GM12878 (cell line): ENCODE data around the gene RB1. TPM values are rescaled to one million over a fixed set of nuclear protein-coding genes. Genes with fewer than 3 reads are reported as not detected.

Experiments used
- ATAC-seq: fragments of 200-7000 bp; cut with Tn5 transposase; 3 replicates; pipeline ENCODE4 v1.9.1; 2020; ENCODE audit warnings: mild to moderate bottlenecking, moderate library complexity
- BruUV-seq: library from RNA; stranded (reverse); fragments of 400-500 nt; replicated peaks from 2 replicates; lab custom pipeline; 2021; lab: Mats Ljungman, UMichigan
- CTCF ChIA-PET: fragments of 300-600 bp; sonication (Branson Sonifier 250); formaldehyde crosslinking; extraction: SDS; loops from one replicate; lab custom pipeline; 2021; ENCODE audit warnings: inconsistent platforms; lab: Yijun Ruan, JAX
- POLR2A ChIA-PET: fragments of 350-600 bp; formaldehyde crosslinking; extraction: SDS; loops from one replicate; lab custom pipeline; 2021; ENCODE audit warnings: inconsistent platforms; lab: Charles Lee
- RAD21 ChIA-PET: fragments of 300-600 bp; sonication (Branson Sonifier 250); formaldehyde crosslinking; loops from one replicate; lab custom pipeline; 2023; ENCODE audit warnings: antibody characterized with exemption; ENCODE audit not compliant: unreplicated experiment; lab: Charles Lee
- SMC1A ChIA-PET: fragments of 300-600 bp; sonication (Branson Sonifier 250); formaldehyde crosslinking; loops from one replicate; lab custom pipeline; 2023; ENCODE audit not compliant: unreplicated experiment, uncharacterized antibody; lab: Charles Lee
- DNase-seq: peaks from one replicate; pipeline ENCODE4 v3.0.0-alpha.2; 2011; ENCODE audit warnings: low read depth, low spot score
- FAIRE-seq: peaks from 3 replicates; lab custom pipeline; 2011; peaks lifted over from hg19 to GRCh38; lab: Jason Lieb, UNC
- H2AFZ ChIP-seq: 2 replicates; pipeline ENCODE4 v1.6.0; 2011; ENCODE audit warnings: low read depth, low read length, control low read depth; ENCODE audit not compliant: control insufficient read depth
- H3K27ac ChIP-seq: 2 replicates; pipeline ENCODE4 v1.5.1; 2011; ENCODE audit warnings: control low read depth; ENCODE audit not compliant: control insufficient read depth, insufficient read depth
- H3K27me3 ChIP-seq, 2 experiments: replicated peaks in 1 of 2; 2 replicates each; pipeline versions ENCODE4 v1.6.0 to v1.6.1; 2011; ENCODE audit warnings: low read length in 1 of 2; ENCODE audit not compliant: control insufficient read depth in 2 of 2, insufficient read depth in 2 of 2
- H3K36me3 ChIP-seq, 2 experiments: 2 replicates each; pipeline ENCODE4 v1.5.1; 2011; ENCODE audit warnings: low read length in 1 of 2; ENCODE audit not compliant: control insufficient read depth in 2 of 2, insufficient read depth in 2 of 2
- H3K4me1 ChIP-seq: 2 replicates; pipeline ENCODE4 v1.6.1; 2011; ENCODE audit warnings: mild to moderate bottlenecking, low read length, moderate library complexity, mixed read lengths; ENCODE audit not compliant: control insufficient read depth, insufficient read depth
- H3K4me2 ChIP-seq: 2 replicates; pipeline ENCODE4 v1.6.0; 2011; ENCODE audit warnings: control low read depth; ENCODE audit not compliant: control insufficient read depth, insufficient read depth
- H3K4me3 ChIP-seq: fragments of 200-600 bp; sonication (generic); 2 replicates; pipeline ENCODE4 v1.5.1; 2016
- H3K79me2 ChIP-seq: 2 replicates; pipeline ENCODE4 v1.6.0; 2011; ENCODE audit warnings: low read length; ENCODE audit not compliant: control insufficient read depth, insufficient read depth
- H3K9ac ChIP-seq: 2 replicates; pipeline ENCODE4 v1.8.0; 2011; ENCODE audit warnings: low read length, control low read depth, mixed read lengths; ENCODE audit not compliant: control insufficient read depth, insufficient read depth
- H3K9me3 ChIP-seq: replicated peaks from 3 replicates; pipeline ENCODE4 v1.5.1; 2011; ENCODE audit warnings: mild to moderate bottlenecking, low read length; ENCODE audit not compliant: control insufficient read depth, insufficient read depth
- H4K20me1 ChIP-seq: 2 replicates; pipeline ENCODE4 v1.6.0; 2011; ENCODE audit not compliant: control insufficient read depth, insufficient read depth
- BCLAF1 ChIP-seq: fragments of 450-650 bp; IDR thresholded peaks from 2 replicates; pipeline ENCODE4 v1.6.1; 2017; ENCODE audit warnings: antibody characterized with exemption, mild to moderate bottlenecking, moderate library complexity
- MEF2B ChIP-seq: fragments of 450-650 bp; IDR thresholded peaks from 2 replicates; pipeline ENCODE4 v1.6.1; 2018; ENCODE audit warnings: mild to moderate bottlenecking, moderate library complexity; ENCODE audit not compliant: partially characterized antibody, poor library complexity, severe bottlenecking
- NFXL1 ChIP-seq: fragments of 450-650 bp; IDR thresholded peaks from 2 replicates; pipeline ENCODE4 v1.6.1; 2017; ENCODE audit warnings: antibody characterized with exemption, mild to moderate bottlenecking, borderline replicate concordance
- PAX5 ChIP-seq: IDR thresholded peaks from 2 replicates; pipeline ENCODE4 v1.6.1; 2011; ENCODE audit warnings: low read depth, low read length, borderline replicate concordance
- SMAD1 ChIP-seq: fragments of 450-650 bp; IDR thresholded peaks from 2 replicates; pipeline ENCODE4 v1.6.1; 2018; ENCODE audit warnings: mild to moderate bottlenecking, low read depth; ENCODE audit not compliant: partially characterized antibody
- STAT3 ChIP-seq: IDR thresholded peaks from 2 replicates; pipeline ENCODE4 v1.6.1; 2011; ENCODE audit warnings: low read depth, low read length, improper control_type of control experiment
- in situ Hi-C: fragments of 300-500 bp; cut with MboI; formaldehyde crosslinking; loops from 9 replicates; pipeline ENCODE4 v1.14.3; 2018; ENCODE audit warnings: mixed read lengths
- intact Hi-C: fragments of 100-400 bp; cut with micrococcal nuclease; formaldehyde crosslinking; loops from one replicate; pipeline ENCODE4 v1.14.2; 2022; ENCODE audit not compliant: unreplicated experiment
- polyA plus RNA-seq, 11 experiments: library from polyadenylated mRNA; depleted of rRNA in 4 of 11; unstranded in 6 of 11; stranded (reverse) in 5 of 11; fragments of >200 nt; fragmentation: Nextera tagmentation in 4 of 11; fragmentation: Illumina TruSeq in 1 of 11; extraction: Ambion mirVana in 4 of 11; extraction: Trizol in 1 of 11; gene quantifications; 1 replicate in 1 of 11; 2 replicates in 10 of 11; pipeline versions ENCODE4 v1.2.1 to v1.2.3, GENCODE V29; 2011 to 2016; ENCODE audit warnings: inconsistent platforms in 2 of 11, missing spikeins in 2 of 11, low read depth in 1 of 11
- total RNA-seq, 4 experiments: library from RNA; depleted of rRNA in 3 of 4; stranded (reverse); fragments of >200 nt in 3 of 4; fragmentation: Illumina TruSeq in 1 of 4; extraction: Trizol in 1 of 4; gene quantifications; 2 replicates each; pipeline versions ENCODE4 v1.2.1 to v1.2.3, GENCODE V29; 2013 to 2021

The RB1 gene
- total and polyA plus RNA-seq, 10 of the 15 experiments (the other 5 are each of a cell fraction or from before 2014, with no cell fraction given) = 2.8 to 45.0 (median 8.3) TPM

- DNase-seq (no peak), FAIRE-seq (peak; percentile 52), ATAC-seq (no peak)
- ChIA-PET CTCF (interaction anchor here (0.6 to 2.0 kb wide), 3 partner anchors 18 to 139 kb away, joined by 3 to 8 read pairs (median 3); no protein-coding TSS in a partner anchor), RAD21 (interaction anchor here (1.3 kb wide), 1 partner anchor 313 kb away, joined by 3 read pairs; no protein-coding TSS in a partner anchor), POLR2A (no interaction called here), SMC1A (interaction anchor here (1.3 to 2.2 kb wide), 3 partner anchors 15 to 19 kb away, joined by 4 to 6 read pairs (median 5); no protein-coding TSS in a partner anchor)
- H3K4me3 ChIP-seq = no peak overlapping the region
- H3K9ac ChIP-seq = no peak overlapping the region
- no peak overlapping the region for H3K27ac ChIP-seq
- no peak overlapping the region for H2AFZ ChIP-seq
- TF ChIP-seq STAT3 = no peak
- no peak for TF ChIP-seq MEF2B
- TF ChIP-seq NFXL1 = no peak
- no peak for TF ChIP-seq SMAD1
- TF ChIP-seq PAX5 = no peak
- TF ChIP-seq BCLAF1 = no peak
- intact Hi-C loops = no loop called here
- H3K4me2 ChIP-seq = no peak overlapping the region
- H3K4me1 ChIP-seq = peaks cover 7% of the 10 kb centered on the region
- peaks cover 3 to 4% of the 10 kb centered on the region in 2 experiments; a peak in 2 of 4 replicates for H3K27me3 ChIP-seq
- H3K9me3 ChIP-seq = no peaks in the 10 kb centered on the region
- H3K36me3 ChIP-seq = no peaks in the 10 kb centered on the region
- H3K79me2 ChIP-seq = no peaks in the 10 kb centered on the region
- no peaks in the 10 kb centered on the region for H4K20me1 ChIP-seq
- no TSS peak for BruUV-seq
- in situ Hi-C loops = no loop called here
Observed at GRCh38 chr13:48266150-48266549, 37.4 kb upstream of the RB1 start.
